ENCODE results near the gene C14orf119. TPM values are rescaled to one million over a fixed set of nuclear protein-coding genes. Genes with fewer than 3 reads are reported as not detected.

Gene C14orf119
- total RNA-seq, 1 experiment from 2014 or later: 46.8 TPM

GRCh38 chr14:23149745-23150144, 54.4 kb downstream of the C14orf119 start:
- H3K9ac ChIP-seq (ENCODE audit: low read length): no peak overlapping the region
- no peak overlapping the region for H2AFZ ChIP-seq (ENCODE audit: low read depth, low read length, poor library complexity, severe bottlenecking)
- TF ChIP-seq TCF7L2 (IDR thresholded peaks at IDR 0.05; ENCODE audit: borderline replicate concordance, extremely low read depth, insufficient read depth, insufficient read length): no peak
- no peak for TF ChIP-seq EZH2 (IDR thresholded peaks at IDR 0.05)
- no peak for TF ChIP-seq EZH2phosphoT487 (IDR thresholded peaks at IDR 0.05; ENCODE audit: borderline replicate concordance)
- TF ChIP-seq, protein P1, sequence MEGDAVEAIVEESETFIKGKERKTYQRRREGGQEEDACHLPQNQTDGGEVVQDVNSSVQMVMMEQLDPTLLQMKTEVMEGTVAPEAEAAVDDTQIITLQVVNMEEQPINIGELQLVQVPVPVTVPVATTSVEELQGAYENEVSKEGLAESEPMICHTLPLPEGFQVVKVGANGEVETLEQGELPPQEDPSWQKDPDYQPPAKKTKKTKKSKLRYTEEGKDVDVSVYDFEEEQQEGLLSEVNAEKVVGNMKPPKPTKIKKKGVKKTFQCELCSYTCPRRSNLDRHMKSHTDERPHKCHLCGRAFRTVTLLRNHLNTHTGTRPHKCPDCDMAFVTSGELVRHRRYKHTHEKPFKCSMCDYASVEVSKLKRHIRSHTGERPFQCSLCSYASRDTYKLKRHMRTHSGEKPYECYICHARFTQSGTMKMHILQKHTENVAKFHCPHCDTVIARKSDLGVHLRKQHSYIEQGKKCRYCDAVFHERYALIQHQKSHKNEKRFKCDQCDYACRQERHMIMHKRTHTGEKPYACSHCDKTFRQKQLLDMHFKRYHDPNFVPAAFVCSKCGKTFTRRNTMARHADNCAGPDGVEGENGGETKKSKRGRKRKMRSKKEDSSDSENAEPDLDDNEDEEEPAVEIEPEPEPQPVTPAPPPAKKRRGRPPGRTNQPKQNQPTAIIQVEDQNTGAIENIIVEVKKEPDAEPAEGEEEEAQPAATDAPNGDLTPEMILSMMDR (IDR thresholded peaks at IDR 0.05 in 2 of 3, conservative IDR thresholded peaks at IDR 0.05 in 1 of 3; ENCODE audit: borderline replicate concordance in 1 of 3, insufficient read depth in 1 of 3, low read depth in 2 of 3, low read length in 2 of 3): no peak
- no peak for TF ChIP-seq CEBPB (IDR thresholded peaks at IDR 0.05; ENCODE audit: low read depth)
- TF ChIP-seq SP1 (IDR thresholded peaks at IDR 0.05; ENCODE audit: low read depth): no peak
- no peak overlapping the region for H3K27ac ChIP-seq (ENCODE audit: low read depth, low read length)
- no peaks in the 10 kb centered on the region for H3K9me2 ChIP-seq (ENCODE audit: insufficient read depth)
- no peaks in the 10 kb centered on the region for H3K36me3 ChIP-seq (ENCODE audit: control insufficient read depth in 1 of 2, insufficient read depth in 2 of 2, low read length in 2 of 2)
- no peak overlapping the region for H3K4me2 ChIP-seq (ENCODE audit: low read length)
- H4K20me1 ChIP-seq (ENCODE audit: insufficient read depth): no peaks in the 10 kb centered on the region
- H3K4me3 ChIP-seq (replicated peaks in 1 of 2; ENCODE audit: low read depth in 1 of 2, low read length in 2 of 2): no peak overlapping the region
- H3K79me2 ChIP-seq (ENCODE audit: insufficient read depth, low read length): no peaks in the 10 kb centered on the region
- BruUV-seq (replicated peaks): no TSS peak
- H3K9me3 ChIP-seq (ENCODE audit: control insufficient read depth in 1 of 2, insufficient read depth in 1 of 2, low read depth in 1 of 2, low read length in 2 of 2): no peaks in the 10 kb centered on the region
- RAD21 ChIA-PET (ENCODE audit: low non-redundant PET in 1 of 2, low total read pairs in 2 of 2, uncharacterized antibody in 2 of 2, unreplicated experiment in 2 of 2): no interaction called here
- H3K27me3 ChIP-seq (ENCODE audit: insufficient read depth, low read length): no peaks in the 10 kb centered on the region
- intact Hi-C loops (cut with micrococcal nuclease): no loop called here
- CTCF ChIA-PET: interaction anchor here (1.0 kb wide), 1 partner anchor 29 kb away, joined by 3 read pairs; no protein-coding TSS in a partner anchor
- DNase-seq (ENCODE audit: low read depth, low spot score) (no peak), ATAC-seq (no peak)
- POLR2A ChIA-PET: interaction anchor here (0.8 kb wide), 1 partner anchor 384 kb away, joined by 3 read pairs; the partner anchor contains the start of gene OXA1L
- H3K4me1 ChIP-seq (ENCODE audit: control insufficient read depth in 1 of 2, insufficient read depth in 2 of 2, low read length in 2 of 2): peaks cover 7 to 12% of the 10 kb centered on the region in 2 experiments; a peak in 3 of 4 replicates

Other genes starting within 250 kb of the C14orf119 start
- gene LRP10, start 223.8 kb upstream of the C14orf119 start, total RNA-seq (2021; ENCODE audit: unreplicated experiment): 42.7 TPM
- gene REM2, start 212.3 kb upstream of the C14orf119 start, total RNA-seq (2021; ENCODE audit: unreplicated experiment): 0.47 TPM
- gene RBM23, start 176.4 kb upstream of the C14orf119 start, total RNA-seq (2021; ENCODE audit: unreplicated experiment): 67.2 TPM
- gene PRMT5, start 166.1 kb upstream of the C14orf119 start, total RNA-seq (2021; ENCODE audit: unreplicated experiment): 186 TPM
- gene HAUS4, start 138.4 kb upstream of the C14orf119 start, total RNA-seq (2021; ENCODE audit: unreplicated experiment): 48.7 TPM
- gene AJUBA, start 113.0 kb upstream of the C14orf119 start, total RNA-seq (2021; ENCODE audit: unreplicated experiment): 39.7 TPM
- 13.7 TPM for gene C14orf93, start 85.4 kb upstream of the C14orf119 start, total RNA-seq (2021; ENCODE audit: unreplicated experiment)
- gene PSMB5, start 60.6 kb upstream of the C14orf119 start, total RNA-seq (2021; ENCODE audit: unreplicated experiment): 212 TPM
- not detected for gene PSMB11, start 53.3 kb upstream of the C14orf119 start, total RNA-seq (2021; ENCODE audit: unreplicated experiment)
- gene CDH24, start 38.0 kb upstream of the C14orf119 start, total RNA-seq (2021; ENCODE audit: unreplicated experiment): 19.3 TPM
- 179 TPM for gene ACIN1, start 369 bp upstream of the C14orf119 start, total RNA-seq (2021; ENCODE audit: unreplicated experiment)
- not detected for gene CIROP, start 9.5 kb downstream of the C14orf119 start, total RNA-seq (2021; ENCODE audit: unreplicated experiment)
- gene CEBPE, start 23.8 kb downstream of the C14orf119 start, total RNA-seq (2021; ENCODE audit: unreplicated experiment): not detected
- 5.3 TPM for gene SLC7A8, start 88.2 kb downstream of the C14orf119 start, total RNA-seq (2021; ENCODE audit: unreplicated experiment)
- not detected for gene RNF212B, start 142.4 kb downstream of the C14orf119 start, total RNA-seq (2021; ENCODE audit: unreplicated experiment)
- gene HOMEZ, start 190.6 kb downstream of the C14orf119 start, total RNA-seq (2021; ENCODE audit: unreplicated experiment): 18.2 TPM
- gene PPP1R3E, start 207.4 kb downstream of the C14orf119 start, total RNA-seq (2021; ENCODE audit: unreplicated experiment): 5.6 TPM
- 25.5 TPM for gene BCL2L2, start 211.3 kb downstream of the C14orf119 start, total RNA-seq (2021; ENCODE audit: unreplicated experiment)
- gene PABPN1, start 226.0 kb downstream of the C14orf119 start, total RNA-seq (2021; ENCODE audit: unreplicated experiment): 184 TPM

All from HCT116 (cell line).